Cerebellar nuclear complex (tissue), 1 donor: ENCODE data around the gene GPR37.

Experiments used
- DNase-seq, 2 experiments: peaks; one replicate each; lab custom pipeline; 2025; lab: John Stamatoyannopoulos, UW

The GPR37 gene, protein sequence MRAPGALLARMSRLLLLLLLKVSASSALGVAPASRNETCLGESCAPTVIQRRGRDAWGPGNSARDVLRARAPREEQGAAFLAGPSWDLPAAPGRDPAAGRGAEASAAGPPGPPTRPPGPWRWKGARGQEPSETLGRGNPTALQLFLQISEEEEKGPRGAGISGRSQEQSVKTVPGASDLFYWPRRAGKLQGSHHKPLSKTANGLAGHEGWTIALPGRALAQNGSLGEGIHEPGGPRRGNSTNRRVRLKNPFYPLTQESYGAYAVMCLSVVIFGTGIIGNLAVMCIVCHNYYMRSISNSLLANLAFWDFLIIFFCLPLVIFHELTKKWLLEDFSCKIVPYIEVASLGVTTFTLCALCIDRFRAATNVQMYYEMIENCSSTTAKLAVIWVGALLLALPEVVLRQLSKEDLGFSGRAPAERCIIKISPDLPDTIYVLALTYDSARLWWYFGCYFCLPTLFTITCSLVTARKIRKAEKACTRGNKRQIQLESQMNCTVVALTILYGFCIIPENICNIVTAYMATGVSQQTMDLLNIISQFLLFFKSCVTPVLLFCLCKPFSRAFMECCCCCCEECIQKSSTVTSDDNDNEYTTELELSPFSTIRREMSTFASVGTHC

DNA sequence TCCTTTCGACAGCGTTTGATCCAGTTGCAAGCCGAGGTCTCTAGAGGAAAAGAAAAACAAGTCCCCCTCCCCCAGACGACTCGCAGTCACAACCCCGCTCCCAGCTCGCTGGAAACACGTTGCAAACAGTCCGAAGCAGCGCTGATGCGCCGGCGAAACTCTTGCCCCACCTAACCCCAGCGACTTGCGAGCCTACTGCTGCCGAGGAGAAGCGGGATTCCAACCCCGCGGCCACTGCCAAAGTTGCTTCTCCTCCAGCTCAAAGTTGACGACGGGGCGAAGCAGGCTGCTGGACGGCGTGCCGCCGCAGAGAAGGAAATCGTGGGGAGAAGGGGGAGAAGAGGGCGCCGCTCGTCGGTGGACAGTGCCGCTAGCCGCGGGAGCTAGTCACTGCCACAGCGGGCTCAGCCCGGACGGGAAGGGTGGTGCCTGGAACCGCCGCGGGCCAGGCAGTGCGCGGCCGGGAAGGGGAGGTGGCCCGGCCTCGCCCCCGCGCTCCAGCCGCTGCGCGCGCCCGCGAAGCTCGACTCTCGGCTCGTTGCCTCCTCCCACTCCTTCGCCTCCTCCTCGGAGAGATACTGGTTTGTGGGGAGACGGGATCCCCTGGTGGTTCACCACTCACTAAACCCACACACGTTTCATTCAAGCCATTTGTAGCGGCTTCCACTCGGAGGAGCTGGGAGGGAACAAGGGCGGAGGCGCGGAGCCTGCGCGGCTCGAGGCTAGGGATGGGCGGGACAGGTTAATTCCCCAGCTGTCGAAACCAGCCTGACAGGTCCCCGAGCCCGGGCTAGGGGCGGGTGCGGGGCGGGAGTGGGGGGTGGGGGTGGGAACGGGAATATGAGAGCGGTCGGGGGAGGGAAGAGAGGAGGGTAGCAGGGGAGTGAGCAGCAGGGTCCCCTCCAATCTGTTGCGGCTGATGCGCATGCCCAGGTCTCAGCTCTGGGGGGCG lies at the start of gene GPR37:
TSS of gene GPR37 (minus strand) at position 392 of the 952 bp plus-strand sequence. CDS start 816 bp downstream, outside the sequence.
- no peak for DNase-seq

DNA sequence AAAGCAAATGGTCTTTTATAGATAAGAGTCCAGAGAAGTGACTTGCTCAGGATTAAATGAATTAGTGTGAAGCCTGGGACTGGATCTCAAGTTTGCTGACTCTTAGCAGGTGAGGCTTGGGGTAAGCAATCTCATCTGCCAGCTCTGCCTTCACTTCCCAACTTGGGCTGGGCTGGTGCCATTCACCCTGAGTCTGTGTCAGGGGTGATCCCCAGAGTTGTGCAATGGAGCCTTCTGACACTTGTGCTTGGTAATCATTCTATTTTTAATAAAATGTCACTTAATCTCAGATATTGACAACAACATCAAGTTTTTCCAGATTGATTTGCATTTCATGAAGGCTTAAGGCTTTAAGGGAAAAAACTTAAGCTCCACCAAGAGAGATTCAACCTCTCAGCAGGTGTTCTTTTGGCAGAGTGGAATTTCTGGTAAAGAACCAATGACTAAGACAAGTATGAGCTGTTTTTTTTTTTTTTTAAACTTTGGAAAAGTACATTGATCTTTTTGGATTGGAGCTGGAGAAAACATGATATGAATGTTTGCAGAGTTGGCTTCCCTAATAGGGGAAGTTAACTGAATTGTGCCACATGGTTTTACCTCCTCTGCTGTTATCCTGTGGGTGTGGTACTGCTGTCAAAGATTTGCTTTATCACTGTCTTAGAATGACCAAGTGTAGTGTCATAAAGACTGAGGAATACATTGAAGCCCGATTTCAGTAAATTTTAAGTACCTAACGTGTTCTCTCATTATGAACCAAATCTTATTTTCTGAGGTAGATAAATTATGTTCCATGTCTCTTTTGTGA lies 48.6 kb upstream of the GPR37 start:
- DNase-seq: no peak

DNA sequence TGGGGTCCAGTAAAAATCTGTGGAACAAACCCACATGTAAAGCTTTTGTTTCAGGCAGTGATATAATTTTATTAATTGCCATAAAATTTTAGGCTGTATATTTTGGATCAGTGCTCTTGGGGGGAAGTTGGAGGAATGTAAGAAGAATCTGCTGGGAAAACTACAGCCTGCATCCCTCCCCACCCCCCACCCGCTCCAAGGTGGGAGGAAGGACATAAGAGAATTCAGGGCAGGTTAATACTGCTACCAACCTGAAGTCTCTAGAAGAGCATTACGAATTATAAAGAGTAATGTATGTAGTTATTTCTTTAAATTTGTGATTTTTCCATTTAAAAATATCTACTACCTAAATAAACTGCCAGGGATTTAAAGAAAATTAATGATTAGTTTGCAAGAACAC lies 47.2 kb upstream of the GPR37 start:
- DNase-seq: no peak

DNA sequence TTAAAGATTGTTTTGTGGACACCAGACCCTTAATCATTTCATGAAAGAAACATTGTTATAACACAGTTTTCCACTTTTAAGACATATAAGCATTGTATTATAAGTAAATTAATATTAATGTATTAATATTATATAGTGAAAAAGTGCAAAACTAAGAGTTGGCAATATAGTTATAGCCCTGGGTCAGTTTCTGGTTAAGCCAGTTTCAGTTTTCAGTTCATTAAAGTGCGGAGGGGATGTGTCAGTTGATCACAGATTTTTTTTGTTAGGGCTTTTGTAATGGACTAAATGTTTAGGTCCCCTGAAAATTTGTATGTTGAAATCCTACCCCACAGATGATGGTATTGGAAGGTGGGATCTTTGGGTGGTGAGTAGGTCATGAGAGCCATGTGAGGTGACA lies 45.7 kb upstream of the GPR37 start:
- DNase-seq: no peak

DNA sequence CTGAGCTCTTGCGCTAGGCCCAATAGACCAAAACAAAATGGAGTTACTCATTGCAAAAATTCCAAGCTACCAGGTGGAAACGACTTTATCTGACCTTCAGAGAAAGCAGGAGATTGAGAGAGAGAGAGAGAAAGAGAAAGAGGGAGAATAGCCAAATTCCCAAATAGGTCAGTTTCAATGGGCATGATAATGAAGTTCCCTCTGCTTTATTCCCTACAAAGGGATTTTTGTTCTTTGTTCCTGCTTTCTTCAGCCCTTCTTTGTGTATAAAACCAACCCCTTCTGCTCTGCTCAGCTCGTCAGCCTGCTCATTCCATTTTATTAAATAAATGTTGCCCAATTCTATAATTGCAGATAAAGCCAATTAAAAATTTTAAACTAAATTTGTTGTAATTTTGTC lies 45.0 kb upstream of the GPR37 start:
- DNase-seq: no peak

DNA sequence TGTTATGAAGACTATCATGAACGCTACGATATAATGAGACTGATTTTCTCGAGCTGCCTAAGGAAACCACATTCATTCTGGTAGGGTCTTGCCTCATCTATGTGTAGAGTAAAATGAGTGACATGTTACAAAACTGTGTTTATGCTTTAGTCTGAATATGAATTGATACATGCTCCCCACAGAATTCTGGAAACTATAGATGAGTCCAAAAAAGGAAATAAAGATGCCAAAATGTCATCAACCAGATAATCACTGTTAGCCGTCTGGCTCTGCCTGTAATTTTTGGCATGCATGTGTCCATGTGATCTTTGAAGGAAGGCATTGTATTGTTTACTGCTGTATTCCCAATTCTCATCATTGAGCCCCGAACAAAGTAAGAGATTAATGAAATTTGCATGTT lies 42.6 kb upstream of the GPR37 start:
- no peak for DNase-seq

DNA sequence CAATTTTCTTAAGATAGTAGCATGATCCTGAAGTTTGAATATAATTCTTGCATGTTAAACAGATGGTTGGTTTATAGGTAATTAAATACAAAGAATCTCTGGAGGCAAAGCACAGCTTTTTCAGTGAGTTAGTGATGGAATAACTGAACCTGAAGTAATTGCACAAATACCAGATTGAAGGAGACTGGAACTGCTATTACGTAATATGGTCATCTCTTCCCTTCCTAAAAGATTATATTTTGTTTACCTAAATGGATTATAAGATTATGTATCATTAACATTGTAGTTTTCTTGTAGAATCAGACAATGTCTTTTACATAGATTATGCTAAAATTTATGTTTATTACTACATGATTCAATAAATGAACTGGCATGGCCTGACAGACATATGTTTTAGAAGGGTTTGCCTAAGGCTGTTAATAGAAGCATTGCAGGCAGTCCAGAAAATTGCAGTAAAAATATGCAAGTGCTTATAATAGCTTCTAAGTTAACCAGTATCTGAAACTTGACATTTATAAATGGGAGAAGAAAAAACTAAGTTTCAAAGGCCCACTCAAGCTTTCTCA lies 35.8 kb upstream of the GPR37 start:
- DNase-seq: no peak

DNA sequence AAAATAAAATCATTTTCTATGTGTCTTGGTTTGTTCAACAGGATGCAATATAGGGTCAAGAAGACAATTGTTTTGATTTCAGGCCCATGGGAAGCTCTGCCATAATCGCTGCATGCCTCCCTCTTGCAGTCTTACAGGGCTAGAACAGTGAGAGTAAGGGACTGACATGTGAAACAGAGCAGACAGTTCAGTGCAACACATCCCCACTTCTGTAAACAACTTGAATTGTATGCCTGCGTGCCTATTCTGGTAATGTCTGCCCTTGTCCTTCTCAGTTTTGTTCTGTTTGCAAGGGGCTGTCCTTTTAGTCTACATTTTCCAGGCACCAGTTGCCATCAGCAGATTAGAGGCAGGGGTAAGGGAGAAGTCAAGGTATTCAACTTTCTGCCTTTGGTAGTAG lies 34.8 kb upstream of the GPR37 start:
- DNase-seq: no peak

DNA sequence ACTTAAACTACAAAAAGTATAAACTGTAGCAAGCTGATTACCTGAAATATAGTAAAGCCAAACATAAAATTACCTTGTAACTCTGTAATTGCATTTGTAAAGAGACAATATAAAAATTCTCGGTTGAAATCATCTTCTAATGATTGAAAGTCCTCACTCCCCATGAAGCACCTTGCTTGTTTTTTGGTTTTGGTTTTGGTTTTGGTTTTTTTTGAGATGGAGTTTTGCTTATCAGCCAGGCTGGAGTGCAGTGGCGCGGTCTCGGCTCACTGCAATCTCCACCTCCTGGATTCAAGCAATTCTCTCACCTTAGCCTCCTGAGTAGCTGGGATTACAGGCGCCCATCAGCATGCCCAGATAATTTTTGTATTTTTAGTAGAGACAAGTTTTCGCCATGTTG lies 33.9 kb upstream of the GPR37 start:
- DNase-seq: no peak

DNA sequence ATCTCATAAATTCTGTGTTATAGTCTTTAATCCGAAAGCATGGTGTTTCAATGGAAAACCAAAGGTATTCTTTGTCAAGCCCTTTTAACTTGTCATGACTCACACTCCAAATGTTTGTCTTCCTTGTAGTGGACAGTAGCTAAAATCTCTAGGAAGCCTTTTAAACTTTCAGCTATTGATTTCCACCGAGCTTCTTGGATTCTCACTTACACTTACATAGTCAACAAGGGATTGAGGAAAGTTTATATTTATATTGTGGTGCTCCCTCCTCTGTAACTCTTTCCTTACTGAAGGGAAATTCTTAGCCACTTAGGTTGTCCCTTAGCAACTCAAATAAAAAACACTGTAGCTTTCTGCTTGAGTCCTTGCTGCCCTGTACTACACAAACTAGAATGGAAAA lies 31.2 kb upstream of the GPR37 start:
- no peak for DNase-seq

DNA sequence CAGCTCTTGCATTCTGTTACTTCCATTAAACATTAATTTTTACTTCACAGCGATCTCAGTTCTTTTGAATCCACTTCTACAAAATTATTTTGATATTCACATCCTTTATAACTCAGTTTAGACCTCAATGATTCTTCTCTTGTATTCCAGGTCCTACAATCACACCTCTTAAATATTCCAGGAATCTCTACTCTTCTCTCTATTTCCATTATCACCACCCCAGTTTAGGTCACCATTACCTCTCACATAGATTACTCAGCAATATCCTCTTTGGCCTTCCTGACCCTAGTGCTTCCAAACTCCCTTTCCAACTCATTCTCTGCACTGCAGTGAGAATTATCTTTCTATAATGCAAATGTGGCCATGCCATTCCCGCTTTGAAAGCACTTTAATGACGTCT lies 27.1 kb upstream of the GPR37 start:
- no peak for DNase-seq

DNA sequence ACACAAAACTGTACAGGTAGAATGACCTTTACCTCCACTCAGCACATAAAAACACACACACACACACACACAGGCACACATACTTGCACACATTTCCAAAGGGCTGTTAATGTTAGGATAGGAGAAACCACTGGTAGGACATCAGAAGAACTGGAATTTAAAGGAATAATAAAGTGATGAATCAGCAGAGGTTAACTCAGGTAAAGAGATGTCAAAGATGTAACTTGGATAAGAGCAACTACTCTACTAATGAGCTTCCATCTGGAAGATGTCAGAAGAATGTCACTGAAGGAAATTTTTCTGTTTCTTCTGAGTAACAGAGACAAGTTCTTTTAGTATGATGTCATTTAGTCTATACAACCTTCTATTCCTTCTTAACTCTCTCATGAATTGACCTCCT lies 26.4 kb upstream of the GPR37 start:
- no peak for DNase-seq

DNA sequence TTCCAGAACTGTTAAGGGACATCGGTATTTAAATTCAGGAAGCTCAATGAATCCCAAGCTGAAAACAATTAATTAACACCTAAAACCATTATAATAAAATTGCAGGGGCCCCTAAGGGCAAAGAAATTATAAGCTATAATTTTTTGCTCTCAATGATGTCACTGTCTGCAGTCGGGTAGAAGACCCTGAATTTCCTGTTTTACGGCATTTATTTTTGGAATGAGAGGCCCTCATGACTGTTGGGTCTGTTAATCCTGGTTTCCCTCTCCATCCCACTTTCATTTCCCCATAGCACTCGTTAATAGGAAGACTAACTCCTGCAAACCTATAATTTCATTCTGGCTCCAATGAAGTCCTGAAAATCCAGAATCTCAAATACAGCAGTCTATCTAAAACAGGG lies 25.8 kb upstream of the GPR37 start:
- DNase-seq: no peak

DNA sequence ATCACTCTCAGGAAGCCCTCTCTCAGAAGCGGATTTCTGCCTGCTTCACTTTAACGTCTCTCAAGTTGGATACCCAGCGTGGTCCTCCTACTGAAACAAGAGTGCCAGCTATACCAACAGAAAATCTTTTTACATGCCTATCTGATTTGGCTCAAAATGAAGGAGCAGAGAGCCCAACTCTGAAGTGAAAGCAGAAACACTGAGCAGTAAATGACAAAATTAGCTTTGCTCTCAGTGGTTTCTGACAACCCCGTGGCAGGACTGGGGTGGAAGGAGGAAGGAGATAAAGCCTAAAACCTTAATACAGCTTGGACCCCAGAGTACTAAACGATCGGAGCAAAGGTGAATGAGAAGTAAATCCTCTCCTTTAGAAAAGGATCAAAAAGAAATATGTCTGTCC lies 25.1 kb upstream of the GPR37 start:
- DNase-seq: no peak

DNA sequence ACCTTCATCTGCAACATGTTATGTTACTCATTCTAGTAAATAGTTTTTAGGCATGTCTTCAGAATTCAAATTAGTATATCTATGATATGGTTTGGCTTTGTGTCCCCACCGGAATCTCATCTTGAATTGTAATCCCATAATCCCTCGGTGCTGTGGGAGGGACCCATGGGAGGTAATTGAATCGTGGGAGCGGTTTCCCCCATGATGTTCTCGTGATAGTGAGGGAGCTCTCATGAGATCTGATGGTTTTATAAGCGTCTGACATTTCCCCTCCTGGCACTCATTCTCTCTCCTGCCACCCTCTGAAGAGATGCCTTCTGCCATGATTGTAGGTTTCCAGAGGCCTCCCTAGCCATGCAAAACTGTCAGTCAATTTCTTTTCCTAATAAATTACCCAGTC lies 20.4 kb upstream of the GPR37 start:
- DNase-seq: no peak

DNA sequence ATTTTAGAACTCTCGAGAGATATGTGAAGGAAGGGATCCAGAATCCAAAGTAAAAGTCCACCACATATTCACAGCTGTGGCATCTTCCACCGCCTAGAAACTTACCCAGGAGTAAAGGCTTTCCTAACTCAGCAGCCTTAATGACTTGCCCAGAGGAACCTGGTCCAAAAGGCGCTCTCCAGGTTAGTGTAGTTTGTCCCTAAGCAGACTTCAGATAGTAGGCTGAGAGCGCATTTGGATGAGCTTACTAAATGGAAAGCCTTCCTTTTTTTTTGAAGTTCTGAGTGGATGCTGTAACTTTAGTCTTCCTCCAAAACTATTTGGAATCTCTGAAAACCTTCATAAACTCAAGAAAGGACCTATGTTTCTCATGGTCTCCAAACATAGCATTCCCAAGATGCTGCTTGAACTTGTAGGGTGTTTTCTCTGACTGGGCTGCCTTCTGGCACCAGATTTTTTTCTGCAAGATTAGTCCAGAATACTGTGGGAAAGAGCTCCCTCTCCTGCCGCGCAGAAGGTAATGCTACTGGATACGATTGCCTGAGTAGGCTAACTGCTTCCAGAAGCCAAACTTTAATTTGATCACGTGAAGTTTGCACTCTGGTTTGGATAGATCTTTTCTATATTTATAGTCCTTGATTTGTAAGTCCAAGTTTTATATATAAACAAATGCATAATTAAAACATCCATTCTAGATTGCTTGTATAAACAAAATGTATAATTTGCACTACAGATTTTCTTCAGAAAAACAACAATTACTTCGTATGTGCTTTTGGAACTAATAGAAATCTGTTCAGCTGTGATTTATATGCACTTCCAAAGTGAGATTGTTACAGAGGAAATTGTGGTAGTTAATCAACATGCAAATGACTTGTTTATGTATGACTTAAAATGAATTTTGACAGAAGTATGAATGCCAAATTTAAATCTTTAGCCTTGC lies 19.6 kb upstream of the GPR37 start:
- DNase-seq: no peak

DNA sequence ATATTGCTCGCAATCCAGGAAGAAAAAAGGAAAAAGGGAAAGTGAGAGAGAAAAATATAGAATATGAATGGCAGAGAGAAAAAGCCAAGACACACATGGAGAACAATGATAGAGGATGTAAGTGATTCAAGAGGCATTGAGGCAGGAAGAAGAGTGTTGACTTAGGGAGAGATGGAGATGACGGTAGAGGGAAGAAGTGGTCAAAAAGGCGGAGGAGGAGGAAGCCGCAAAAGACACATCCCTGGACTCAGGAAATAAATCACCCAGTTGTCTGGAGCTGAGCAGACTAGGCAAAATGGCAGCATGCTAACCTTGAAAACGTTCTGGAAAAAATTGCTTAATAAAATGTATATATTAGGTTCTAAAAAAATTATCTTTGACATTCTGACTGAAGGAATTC lies 17.7 kb upstream of the GPR37 start:
- no peak for DNase-seq

DNA sequence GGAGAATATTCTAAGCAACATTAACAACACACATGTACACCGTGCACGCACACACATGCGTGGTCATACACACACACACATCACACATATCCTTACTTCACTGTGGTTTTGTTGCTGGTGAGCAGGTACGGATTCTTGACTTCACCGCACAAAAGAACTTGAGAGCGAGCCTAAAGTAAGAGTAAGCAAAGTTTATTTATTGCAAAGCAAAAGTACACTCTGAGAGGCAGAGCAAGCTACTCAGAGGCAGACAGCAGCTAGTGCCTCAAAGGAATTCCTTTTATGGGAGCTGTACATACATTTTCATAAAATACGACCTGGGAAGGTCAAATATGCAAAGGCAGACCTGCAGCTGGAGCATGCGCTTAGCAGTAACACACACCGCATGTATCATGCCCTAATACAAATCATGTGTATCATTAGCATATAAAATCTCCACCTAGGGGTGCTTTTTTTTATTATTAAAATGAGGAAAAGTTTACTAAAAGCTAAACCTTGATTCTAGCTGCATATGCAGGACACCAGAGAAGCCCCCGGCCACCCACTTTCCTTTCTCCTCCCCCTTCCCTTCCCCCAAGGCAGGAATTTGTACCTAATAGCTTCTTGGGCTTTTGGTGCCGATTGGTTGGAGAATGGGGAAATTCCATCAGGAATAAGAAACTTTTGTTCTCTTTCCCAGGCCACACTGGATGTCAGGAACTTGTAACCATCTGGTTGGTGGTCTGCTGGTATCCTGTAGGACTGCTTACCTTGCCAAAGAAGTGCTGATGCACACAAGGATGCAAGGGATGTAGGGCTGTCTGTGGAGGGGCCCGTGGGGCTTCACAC lies 16.5 kb upstream of the GPR37 start:
- no peak for DNase-seq

DNA sequence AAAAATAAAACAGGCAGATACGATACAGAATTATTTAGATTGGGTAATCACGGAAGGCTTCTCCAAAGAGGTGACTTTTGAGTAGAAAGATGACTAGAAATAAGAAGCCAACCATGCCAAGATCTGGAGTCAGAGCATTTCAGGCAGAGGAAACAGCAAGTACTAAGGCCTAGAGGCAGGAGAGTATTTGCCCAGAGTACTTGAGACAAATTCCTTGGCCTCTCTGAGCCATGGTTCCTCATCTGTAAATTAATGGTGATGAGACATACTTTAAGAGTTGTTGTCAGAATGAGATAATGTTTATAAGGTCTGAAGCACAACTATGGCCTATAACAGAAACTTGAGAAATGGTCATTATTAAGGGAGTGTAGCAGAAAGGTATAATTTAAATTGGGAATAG lies 15.8 kb upstream of the GPR37 start:
- DNase-seq: no peak
